Measurements from ENCODE around the gene SLC35F1. TPM values are rescaled to one million over a fixed set of nuclear protein-coding genes. Genes with fewer than 3 reads are reported as not detected.

SLC35F1 gene
- polyA plus RNA-seq, 1 donor from 2014 or later: 35.1 TPM

DNA sequence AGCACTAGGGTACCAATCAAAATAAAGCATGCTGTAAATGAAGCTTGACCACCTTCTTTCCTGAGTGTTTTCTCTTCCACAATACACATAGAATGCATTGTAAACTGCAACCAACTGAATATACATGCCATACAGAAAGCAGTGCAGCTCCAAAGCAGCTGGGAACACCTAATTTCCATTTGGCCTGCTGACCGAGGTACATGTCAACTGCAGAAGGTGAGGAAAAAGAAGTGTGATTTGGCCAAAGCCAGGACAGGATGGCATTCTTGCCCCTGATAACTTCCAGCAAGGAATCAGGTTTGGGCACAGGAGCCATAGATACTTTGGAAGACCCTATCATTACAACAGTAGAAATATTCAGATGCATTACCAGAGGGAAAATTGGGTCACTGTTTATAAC is 258.4 kb downstream of the SLC35F1 start:
- no peaks in the 10 kb centered on the region for H3K27me3 ChIP-seq (ENCODE audit: insufficient read depth, low read depth, low read length)
- no peaks in the 10 kb centered on the region for H3K9me3 ChIP-seq (ENCODE audit: low read length)
- no peak overlapping the region for H2AFZ ChIP-seq (ENCODE audit: low read depth, low read length)
- no peak overlapping the region for H3K4me3 ChIP-seq (ENCODE audit: low read length)
- H3K79me2 ChIP-seq (replicated peaks; ENCODE audit: insufficient read depth, low read length): no peaks in the 10 kb centered on the region
- H3K36me3 ChIP-seq (ENCODE audit: insufficient read depth, low read length): no peaks in the 10 kb centered on the region
- no peaks in the 10 kb centered on the region for H3F3A ChIP-seq (ENCODE audit: insufficient read depth, low read length, poor library complexity, severe bottlenecking)
- no peak for TF ChIP-seq EZH2 (IDR thresholded peaks at IDR 0.05; ENCODE audit: borderline replicate concordance, insufficient read depth, low read length, poor library complexity, severe bottlenecking)
- TF ChIP-seq RAD21 (conservative IDR thresholded peaks at IDR 0.05): no peak
- TF ChIP-seq, protein P1, sequence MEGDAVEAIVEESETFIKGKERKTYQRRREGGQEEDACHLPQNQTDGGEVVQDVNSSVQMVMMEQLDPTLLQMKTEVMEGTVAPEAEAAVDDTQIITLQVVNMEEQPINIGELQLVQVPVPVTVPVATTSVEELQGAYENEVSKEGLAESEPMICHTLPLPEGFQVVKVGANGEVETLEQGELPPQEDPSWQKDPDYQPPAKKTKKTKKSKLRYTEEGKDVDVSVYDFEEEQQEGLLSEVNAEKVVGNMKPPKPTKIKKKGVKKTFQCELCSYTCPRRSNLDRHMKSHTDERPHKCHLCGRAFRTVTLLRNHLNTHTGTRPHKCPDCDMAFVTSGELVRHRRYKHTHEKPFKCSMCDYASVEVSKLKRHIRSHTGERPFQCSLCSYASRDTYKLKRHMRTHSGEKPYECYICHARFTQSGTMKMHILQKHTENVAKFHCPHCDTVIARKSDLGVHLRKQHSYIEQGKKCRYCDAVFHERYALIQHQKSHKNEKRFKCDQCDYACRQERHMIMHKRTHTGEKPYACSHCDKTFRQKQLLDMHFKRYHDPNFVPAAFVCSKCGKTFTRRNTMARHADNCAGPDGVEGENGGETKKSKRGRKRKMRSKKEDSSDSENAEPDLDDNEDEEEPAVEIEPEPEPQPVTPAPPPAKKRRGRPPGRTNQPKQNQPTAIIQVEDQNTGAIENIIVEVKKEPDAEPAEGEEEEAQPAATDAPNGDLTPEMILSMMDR (IDR thresholded peaks at IDR 0.05; ENCODE audit: poor library complexity, severe bottlenecking): no peak
- TF ChIP-seq, protein P2, sequence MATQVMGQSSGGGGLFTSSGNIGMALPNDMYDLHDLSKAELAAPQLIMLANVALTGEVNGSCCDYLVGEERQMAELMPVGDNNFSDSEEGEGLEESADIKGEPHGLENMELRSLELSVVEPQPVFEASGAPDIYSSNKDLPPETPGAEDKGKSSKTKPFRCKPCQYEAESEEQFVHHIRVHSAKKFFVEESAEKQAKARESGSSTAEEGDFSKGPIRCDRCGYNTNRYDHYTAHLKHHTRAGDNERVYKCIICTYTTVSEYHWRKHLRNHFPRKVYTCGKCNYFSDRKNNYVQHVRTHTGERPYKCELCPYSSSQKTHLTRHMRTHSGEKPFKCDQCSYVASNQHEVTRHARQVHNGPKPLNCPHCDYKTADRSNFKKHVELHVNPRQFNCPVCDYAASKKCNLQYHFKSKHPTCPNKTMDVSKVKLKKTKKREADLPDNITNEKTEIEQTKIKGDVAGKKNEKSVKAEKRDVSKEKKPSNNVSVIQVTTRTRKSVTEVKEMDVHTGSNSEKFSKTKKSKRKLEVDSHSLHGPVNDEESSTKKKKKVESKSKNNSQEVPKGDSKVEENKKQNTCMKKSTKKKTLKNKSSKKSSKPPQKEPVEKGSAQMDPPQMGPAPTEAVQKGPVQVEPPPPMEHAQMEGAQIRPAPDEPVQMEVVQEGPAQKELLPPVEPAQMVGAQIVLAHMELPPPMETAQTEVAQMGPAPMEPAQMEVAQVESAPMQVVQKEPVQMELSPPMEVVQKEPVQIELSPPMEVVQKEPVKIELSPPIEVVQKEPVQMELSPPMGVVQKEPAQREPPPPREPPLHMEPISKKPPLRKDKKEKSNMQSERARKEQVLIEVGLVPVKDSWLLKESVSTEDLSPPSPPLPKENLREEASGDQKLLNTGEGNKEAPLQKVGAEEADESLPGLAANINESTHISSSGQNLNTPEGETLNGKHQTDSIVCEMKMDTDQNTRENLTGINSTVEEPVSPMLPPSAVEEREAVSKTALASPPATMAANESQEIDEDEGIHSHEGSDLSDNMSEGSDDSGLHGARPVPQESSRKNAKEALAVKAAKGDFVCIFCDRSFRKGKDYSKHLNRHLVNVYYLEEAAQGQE (IDR thresholded peaks at IDR 0.05; ENCODE audit: borderline replicate concordance): no peak
- no peak for TF ChIP-seq POLR2AphosphoS5 (IDR thresholded peaks at IDR 0.05)
- no peak for TF ChIP-seq TAF1 (IDR thresholded peaks at IDR 0.05; ENCODE audit: low read depth)
- H4K20me1 ChIP-seq (ENCODE audit: insufficient read depth): no peaks in the 10 kb centered on the region
- H3K27ac ChIP-seq (ENCODE audit: low read length): no peak overlapping the region
- no peak overlapping the region for H3K9ac ChIP-seq (ENCODE audit: low read length)
- H3K4me2 ChIP-seq (ENCODE audit: low read length): no peak overlapping the region
- H3K9me2 ChIP-seq (ENCODE audit: insufficient read depth, low read length): no peaks in the 10 kb centered on the region

DNA sequence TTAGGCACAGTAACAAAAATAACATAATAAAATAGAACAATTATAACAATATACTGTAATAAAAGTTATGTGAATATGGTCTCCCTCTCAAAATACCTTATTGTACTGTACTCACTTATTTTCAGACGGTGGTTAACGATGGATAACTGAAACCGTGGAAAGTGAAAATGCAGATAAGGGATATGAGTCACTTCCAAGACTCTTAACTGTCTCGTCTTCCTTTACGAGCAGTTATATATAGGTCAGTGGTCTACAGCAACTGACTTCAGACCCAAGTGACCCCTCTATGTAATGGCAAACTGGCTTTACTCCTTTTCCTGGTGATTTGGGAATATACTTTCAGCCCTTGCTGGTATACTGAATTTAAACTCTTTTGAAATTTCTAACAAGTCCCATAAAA is 261.4 kb downstream of the SLC35F1 start:
- no peak overlapping the region for H3K9ac ChIP-seq (ENCODE audit: low read length)
- H3K9me2 ChIP-seq (ENCODE audit: insufficient read depth, low read length): no peaks in the 10 kb centered on the region
- no peaks in the 10 kb centered on the region for H3F3A ChIP-seq (ENCODE audit: insufficient read depth, low read length, poor library complexity, severe bottlenecking)
- no peaks in the 10 kb centered on the region for H3K36me3 ChIP-seq (ENCODE audit: insufficient read depth, low read length)
- no peaks in the 10 kb centered on the region for H4K20me1 ChIP-seq (ENCODE audit: insufficient read depth)
- no peak for TF ChIP-seq EP300 (conservative IDR thresholded peaks at IDR 0.05; ENCODE audit: poor library complexity, severe bottlenecking)
- TF ChIP-seq, protein P1 (IDR thresholded peaks at IDR 0.05; ENCODE audit: poor library complexity, severe bottlenecking): no peak
- no peak overlapping the region for H3K4me3 ChIP-seq (ENCODE audit: low read length)
- no peak overlapping the region for H2AFZ ChIP-seq (ENCODE audit: low read depth, low read length)
- no peaks in the 10 kb centered on the region for H3K9me3 ChIP-seq (ENCODE audit: low read length)
- H3K27me3 ChIP-seq (ENCODE audit: insufficient read depth, low read depth, low read length): no peaks in the 10 kb centered on the region
- no peak overlapping the region for H3K27ac ChIP-seq (ENCODE audit: low read length)
- no peak overlapping the region for H3K4me2 ChIP-seq (ENCODE audit: low read length)
- no peaks in the 10 kb centered on the region for H3K79me2 ChIP-seq (replicated peaks; ENCODE audit: insufficient read depth, low read length)

All from neural cell (in vitro differentiated cells).